Measurements from ENCODE around the gene CTNNBIP1. TPM values are rescaled to one million over a fixed set of nuclear protein-coding genes. Genes with fewer than 3 reads are reported as not detected.

The CTNNBIP1 gene
- polyA plus RNA-seq, 1 of the 3 experiments (the other 2 are of a cell fraction): 57.6 TPM

DNA sequence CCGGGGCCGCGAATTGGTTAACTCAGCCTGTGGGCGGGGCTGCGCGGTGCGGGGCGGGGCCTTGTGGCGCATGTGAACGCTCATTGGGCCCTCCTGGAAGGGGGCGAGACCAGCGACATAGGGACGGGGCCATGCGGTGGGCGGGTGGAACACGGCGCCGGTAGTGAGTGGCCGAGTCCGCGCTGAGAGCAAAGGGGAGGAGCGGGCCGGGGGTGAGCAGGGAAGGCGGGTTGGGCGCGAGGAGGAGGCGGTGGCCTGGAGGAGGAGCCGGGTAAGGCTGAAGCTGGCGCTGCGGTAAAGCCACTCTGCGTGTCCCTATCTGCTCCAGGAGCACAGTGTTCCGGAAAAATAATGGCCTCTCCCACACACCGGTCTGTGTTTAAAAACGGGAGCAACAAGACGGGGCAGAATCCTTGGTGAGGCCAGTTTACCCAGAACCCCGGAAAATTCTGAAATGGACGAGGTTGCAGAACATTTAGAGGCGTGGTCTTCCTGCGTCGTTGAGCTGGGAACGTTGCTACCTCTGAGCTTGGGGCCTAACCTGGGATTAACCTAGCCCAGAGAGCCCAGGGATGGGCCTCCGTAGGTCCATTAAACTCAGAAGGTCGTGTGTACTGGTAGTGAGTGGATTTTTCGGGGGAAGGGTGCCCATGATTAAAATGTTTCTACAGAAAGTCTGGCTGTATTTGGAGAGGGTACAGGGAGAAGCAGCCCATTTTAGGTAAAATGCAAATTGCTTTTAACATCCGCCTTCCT is 532 bp upstream of the CTNNBIP1 start:
- peaks cover 4 to 10% of the 10 kb centered on the region in 2 experiments; a peak in 2 of 4 replicates for H3K4me1 ChIP-seq (ENCODE audit: control insufficient read depth in 1 of 2, insufficient read depth in 2 of 2, low read depth in 1 of 2, low read length in 1 of 2)
- H3K9ac ChIP-seq: peak overlapping the region; percentile 77
- WGBS (ENCODE audit: low lambda C conversion rate): under 1% methylated on average over 32 of the region's 45 CpGs
- ChIA-PET CTCF (no interaction called here), POLR2A (interaction anchor here (0.6 to 1.2 kb wide), 5 partner anchors 8 to 299 kb away, joined by 3 to 5 read pairs (median 3); partner anchors contain the start of genes KIF1B, LZIC, NMNAT1 and UBE4B)
- peak; percentile 99 for DNase-seq
- peak overlapping the region; percentile 92 for H3K4me2 ChIP-seq
- no peak for TF ChIP-seq RFX5 (IDR thresholded peaks at IDR 0.05; ENCODE audit: low read length)
- peak; percentile 58 for TF ChIP-seq TAF1 (IDR thresholded peaks at IDR 0.05; ENCODE audit: borderline replicate concordance, low read depth, low read length)
- TF ChIP-seq POLR2AphosphoS5 (IDR thresholded peaks at IDR 0.05; ENCODE audit: low read depth, low read length): peak; percentile 80
- TF ChIP-seq CHD2 (IDR thresholded peaks at IDR 0.05; ENCODE audit: low read length, partially characterized antibody): peak; percentile 17
- TF ChIP-seq IRF3 (IDR thresholded peaks at IDR 0.05; ENCODE audit: low read depth, low read length): no peak
- peak; percentile 66 for TF ChIP-seq NRF1 (IDR thresholded peaks at IDR 0.05; ENCODE audit: low read depth, low read length)
- no peak for TF ChIP-seq SIN3A (IDR thresholded peaks at IDR 0.05; ENCODE audit: borderline replicate concordance, low read depth, low read length)
- TF ChIP-seq MXI1 (IDR thresholded peaks at IDR 0.05; ENCODE audit: low read depth, low read length): peak; percentile 83
- TF ChIP-seq, protein P1, sequence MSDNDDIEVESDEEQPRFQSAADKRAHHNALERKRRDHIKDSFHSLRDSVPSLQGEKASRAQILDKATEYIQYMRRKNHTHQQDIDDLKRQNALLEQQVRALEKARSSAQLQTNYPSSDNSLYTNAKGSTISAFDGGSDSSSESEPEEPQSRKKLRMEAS (IDR thresholded peaks at IDR 0.05; ENCODE audit: low read depth): peak; percentile 55; the same call in 1 of the 2 replicates
- peak overlapping the region; percentile 93 for H2AFZ ChIP-seq (ENCODE audit: low read depth)
- H4K20me1 ChIP-seq (ENCODE audit: insufficient read depth): 0 out of 2 replicates have a peak, but pooled peaks cover 2% of the 10 kb centered on the region
- peaks cover 30% of the 10 kb centered on the region for H3K79me2 ChIP-seq (ENCODE audit: insufficient read depth)
- peak overlapping the region; percentile 85 to 88 for H3K27ac ChIP-seq (ENCODE audit: low read depth in 2 of 2, low read length in 1 of 2)
- H3K9me3 ChIP-seq: no peaks in the 10 kb centered on the region
- peaks cover 12% of the 10 kb centered on the region for H3F3A ChIP-seq (replicated peaks; ENCODE audit: insufficient read depth)
- no peaks in the 10 kb centered on the region for H3K9me2 ChIP-seq
- H3K36me3 ChIP-seq (replicated peaks in 1 of 2; ENCODE audit: control insufficient read depth in 1 of 2, insufficient read depth in 2 of 2, low read length in 1 of 2): no peaks in the 10 kb centered on the region
- no peaks in the 10 kb centered on the region for H3K27me3 ChIP-seq (ENCODE audit: insufficient read depth)
- peak overlapping the region; percentile 62 to 66 for H3K4me3 ChIP-seq (ENCODE audit: low read depth in 2 of 2, low read length in 1 of 2)

- DNase-seq: no peak
- Histone ChIP-seq H4K20me1 (ENCODE audit: insufficient read depth) (0 out of 2 replicates have a peak, but pooled peaks cover 2% of the 10 kb centered on the region), H3K4me3 (ENCODE audit: low read depth in 2 of 2, low read length in 1 of 2) (peak overlapping the region; percentile 71 to 97), H3K4me2 (peak overlapping the region; percentile 97), H3K9me2 (no peaks in the 10 kb centered on the region), H3K27me3 (ENCODE audit: insufficient read depth) (no peaks in the 10 kb centered on the region), H3K4me1 (ENCODE audit: control insufficient read depth in 1 of 2, insufficient read depth in 2 of 2, low read depth in 1 of 2, low read length in 1 of 2) (peaks cover 4 to 10% of the 10 kb centered on the region in 2 experiments; a peak in 2 of 4 replicates), H3K79me2 (ENCODE audit: insufficient read depth) (peaks cover 31% of the 10 kb centered on the region), H3K9me3 (no peaks in the 10 kb centered on the region), H2AFZ (ENCODE audit: low read depth) (peak overlapping the region; percentile 68; the same call in 1 of the 2 replicates), H3K9ac (peak overlapping the region; percentile 87), H3K36me3 (replicated peaks in 1 of 2; ENCODE audit: control insufficient read depth in 1 of 2, insufficient read depth in 2 of 2, low read length in 1 of 2) (no peaks in the 10 kb centered on the region), H3F3A (replicated peaks; ENCODE audit: insufficient read depth) (peaks cover 12% of the 10 kb centered on the region), H3K27ac (ENCODE audit: low read depth in 2 of 2, low read length in 1 of 2) (peak overlapping the region in 1 of 2 experiments; percentile 39; a peak in 2 of 4 replicates)
- POLR2A ChIA-PET: no interaction called here
- CTCF ChIA-PET: interaction anchor here (0.9 kb wide), 1 partner anchor 41 kb away, joined by 3 read pairs; no protein-coding TSS in a partner anchor
- TF ChIP-seq GATA2 (CRISPR knock-in tag; IDR thresholded peaks at IDR 0.05): no peak
- TF ChIP-seq NFIC (IDR thresholded peaks at IDR 0.05; ENCODE audit: borderline replicate concordance): no peak
- TF ChIP-seq SMC3 (IDR thresholded peaks at IDR 0.05; ENCODE audit: low read depth, low read length): no peak
- TF ChIP-seq ZBTB33 (IDR thresholded peaks at IDR 0.05; ENCODE audit: borderline replicate concordance, low read depth): no peak
- TF ChIP-seq MXI1 (IDR thresholded peaks at IDR 0.05; ENCODE audit: low read depth, low read length): 0 out of 2 replicates have a peak, but pooled peaks have one; percentile 8
- TF ChIP-seq TCF12 (IDR thresholded peaks at IDR 0.05): no peak
- TF ChIP-seq ELF1 (IDR thresholded peaks at IDR 0.05): no peak
- TF ChIP-seq CHD2 (IDR thresholded peaks at IDR 0.05; ENCODE audit: low read length, partially characterized antibody): no peak
- no peak for TF ChIP-seq RAD21 (IDR thresholded peaks at IDR 0.05; ENCODE audit: low read length)
- TF ChIP-seq PBX3 (IDR thresholded peaks at IDR 0.05): peak; percentile 53; the same call in 1 of the 2 replicates
- 9% methylated on average over 21 of the region's 47 CpGs for WGBS (ENCODE audit: low lambda C conversion rate)
These were observed 629 bp downstream of the CTNNBIP1 start for GRCh38 chr1:9909234-9910046.

Data from SK-N-SH (cell line).